ENCODE results near the gene IMPDH2. TPM values are rescaled to one million over a fixed set of nuclear protein-coding genes. Genes with fewer than 3 reads are reported as not detected.

IMPDH2 gene
- total RNA-seq, 1 donor from 2014 or later = 271 TPM

GRCh38 chr3:49005303-49005680, 23.9 kb downstream of the IMPDH2 start:
- Histone ChIP-seq H2AFZ (replicated peaks) (no peak overlapping the region), H3K36me3 (no peaks in the 10 kb centered on the region), H3K27ac (no peak overlapping the region), H4K20me1 (ENCODE audit: low read depth) (peaks cover 25% of the 10 kb centered on the region), H3K27me3 (no peaks in the 10 kb centered on the region), H3K4me3 (no peak overlapping the region), H3K9ac (no peak overlapping the region), H3K4me1 (peaks cover 15% of the 10 kb centered on the region), H3F3A (ENCODE audit: low read depth) (peaks cover 9% of the 10 kb centered on the region), H3K4me2 (no peak overlapping the region), H3K79me2 (ENCODE audit: low read depth) (peaks cover 31% of the 10 kb centered on the region), H3K9me3 (ENCODE audit: low read depth) (no peaks in the 10 kb centered on the region)
- TF ChIP-seq CTCF (IDR thresholded peaks at IDR 0.05) = no peak
- no peak for TF ChIP-seq EZH2 (IDR thresholded peaks at IDR 0.05)
- no peak for TF ChIP-seq EZH2phosphoT487 (IDR thresholded peaks at IDR 0.05)
- Mint-ChIP-seq H3K27ac (no peak overlapping the region), H3K36me3 (peaks cover 7% of the 10 kb centered on the region), H3K4me1 (peaks cover 16% of the 10 kb centered on the region), H3K27me3 (ENCODE audit: insufficient read depth, low read depth) (peaks cover 10% of the 10 kb centered on the region), H3K4me3 (peak overlapping the region; percentile 46), H3K9me3 (peaks cover 3% of the 10 kb centered on the region)
- no peak for DNase-seq (ENCODE audit: low spot score)

- Histone ChIP-seq H3K27ac (no peak overlapping the region), H3F3A (ENCODE audit: low read depth) (peaks cover 9% of the 10 kb centered on the region), H3K79me2 (ENCODE audit: low read depth) (peaks cover 24% of the 10 kb centered on the region), H3K9ac (no peak overlapping the region), H2AFZ (replicated peaks) (no peak overlapping the region), H3K4me1 (peaks cover 22% of the 10 kb centered on the region), H4K20me1 (ENCODE audit: low read depth) (peaks cover 20% of the 10 kb centered on the region), H3K4me3 (no peak overlapping the region), H3K27me3 (no peaks in the 10 kb centered on the region), H3K4me2 (no peak overlapping the region), H3K9me3 (ENCODE audit: low read depth) (no peaks in the 10 kb centered on the region), H3K36me3 (no peaks in the 10 kb centered on the region)
- no peak for DNase-seq (ENCODE audit: low spot score)
- Mint-ChIP-seq H3K4me3 (no peak overlapping the region), H3K27ac (no peak overlapping the region), H3K36me3 (peaks cover 7% of the 10 kb centered on the region), H3K4me1 (peaks cover 21% of the 10 kb centered on the region), H3K27me3 (ENCODE audit: insufficient read depth, low read depth) (peaks cover 10% of the 10 kb centered on the region), H3K9me3 (peaks cover 3% of the 10 kb centered on the region)
- TF ChIP-seq CTCF (IDR thresholded peaks at IDR 0.05) = no peak
- no peak for TF ChIP-seq EZH2 (IDR thresholded peaks at IDR 0.05)
- TF ChIP-seq EZH2phosphoT487 (IDR thresholded peaks at IDR 0.05) = no peak
These were observed 24.6 kb downstream of the IMPDH2 start for GRCh38 chr3:49004352-49005302.

- no peaks in the 10 kb centered on the region for H3K27me3 ChIP-seq
- no peak overlapping the region for H3K9ac ChIP-seq
- no peak overlapping the region for H3K4me2 ChIP-seq
- Mint-ChIP-seq H3K4me3 (no peak overlapping the region), H3K36me3 (peaks cover 2% of the 10 kb centered on the region), H3K27ac (no peak overlapping the region), H3K4me1 (peaks cover 23% of the 10 kb centered on the region), H3K9me3 (no peaks in the 10 kb centered on the region), H3K27me3 (ENCODE audit: insufficient read depth, low read depth) (peaks cover 10% of the 10 kb centered on the region)
- peaks cover 12% of the 10 kb centered on the region for H3F3A ChIP-seq (ENCODE audit: low read depth)
- no peak overlapping the region for H3K4me3 ChIP-seq
- no peaks in the 10 kb centered on the region for H3K9me3 ChIP-seq (ENCODE audit: low read depth)
- DNase-seq (ENCODE audit: low spot score) = no peak
- no peaks in the 10 kb centered on the region for H3K36me3 ChIP-seq
- H3K79me2 ChIP-seq (ENCODE audit: low read depth) = no peaks in the 10 kb centered on the region
- H3K4me1 ChIP-seq = peaks cover 26% of the 10 kb centered on the region
- no peak overlapping the region for H2AFZ ChIP-seq (replicated peaks)
- H3K27ac ChIP-seq = no peak overlapping the region
- no peak for TF ChIP-seq EZH2phosphoT487 (IDR thresholded peaks at IDR 0.05)
- no peak for TF ChIP-seq CTCF (IDR thresholded peaks at IDR 0.05)
- no peak for TF ChIP-seq EZH2 (IDR thresholded peaks at IDR 0.05)
- peaks cover 26% of the 10 kb centered on the region for H4K20me1 ChIP-seq (ENCODE audit: low read depth)
These were observed 28.0 kb downstream of the IMPDH2 start for GRCh38 chr3:49001155-49001554.

Measured in neural progenitor cell (in vitro differentiated cells).